H1 (cell line): Measurements from ENCODE around the gene CEACAM21. TPM values are rescaled to one million over a fixed set of nuclear protein-coding genes. Genes with fewer than 3 reads are reported as not detected.

Experiments
- HDAC2 ChIP-seq, 2 experiments: fragments of 300-600 bp in 1 of 2; sonication (generic) in 1 of 2; IDR thresholded peaks; 2 replicates each; pipeline ENCODE4 v1.6.1; 2011 to 2012; ENCODE audit warnings: low read depth in 2 of 2, low read length in 2 of 2, mild to moderate bottlenecking in 2 of 2, moderate library complexity in 2 of 2, borderline replicate concordance in 1 of 2, inconsistent platforms in 1 of 2
- polyA plus RNA-seq, 7 experiments: library from polyadenylated mRNA; depleted of rRNA in 3 of 7; stranded (reverse) in 5 of 7; unstranded in 2 of 7; fragments of >200 nt in 5 of 7; fragments of 200-250 nt in 2 of 7; gene quantifications; 1 replicate in 5 of 7; 2 replicates in 1 of 7; 4 replicates in 1 of 7; pipeline versions ENCODE4 v1.2.1 to v1.2.3, GENCODE V29; 2011 to 2013; ENCODE audit warnings: missing spikeins in 2 of 7, mixed read lengths in 2 of 7
- total RNA-seq: library from RNA; stranded (reverse); fragmentation: NEBNext Ultra II Directional; extraction: Animal tissue kit (Norgen Biotek cat#: 25700); gene quantifications from 2 replicates; pipeline ENCODE4 v1.2.1, GENCODE V29; 2021

The CEACAM21 gene
- total and polyA plus RNA-seq, 2 of the 8 experiments (the other 6 are each of a cell fraction or from before 2014, with no cell fraction given): not detected

DNA sequence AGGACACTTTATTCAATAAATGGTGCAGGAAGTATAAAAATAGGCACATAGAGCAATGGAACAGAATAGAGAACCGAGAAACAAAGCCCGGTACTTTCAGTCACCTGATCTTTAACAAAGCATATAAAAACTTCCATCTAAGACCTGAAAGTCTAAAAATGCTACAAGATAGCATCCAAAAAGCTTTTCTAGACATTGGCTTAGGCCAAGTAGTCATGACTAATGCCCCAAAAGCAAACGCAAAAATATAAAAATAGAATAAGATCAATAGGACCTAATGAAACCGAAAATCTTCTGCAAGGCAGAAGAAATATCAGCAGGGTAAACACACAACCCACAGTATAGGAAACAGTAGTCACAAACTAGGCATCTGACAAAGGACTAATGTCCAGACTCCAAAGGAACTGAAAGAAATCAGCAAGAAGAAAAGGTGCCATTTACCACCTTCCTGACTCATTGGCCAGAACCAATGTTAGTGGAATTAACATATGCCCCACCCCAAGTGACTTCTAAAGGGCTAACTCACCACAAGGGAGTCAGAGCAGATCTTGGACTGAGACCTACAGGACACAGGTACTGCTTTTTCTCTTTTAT is 40.8 kb upstream of the CEACAM21 start (continued):
- no peak for TF ChIP-seq HDAC2 (IDR thresholded peaks at IDR 0.05; ENCODE audit: borderline replicate concordance in 1 of 2, low read depth in 2 of 2, low read length in 2 of 2)
